ENCODE data around the gene MAP2K6. TPM values are rescaled to one million over a fixed set of nuclear protein-coding genes. Genes with fewer than 3 reads are reported as not detected.

Gene MAP2K6
- total and polyA plus RNA-seq, 2 donors (not counting 3 experiments of a cell fraction or from before 2014, with no cell fraction given), result 5.9 to 13.9 TPM

GRCh38 chr17:69407759-69408158 lies 6.7 kb upstream of the MAP2K6 start:
- no peak overlapping the region for H3K4me2 ChIP-seq (ENCODE audit: insufficient read depth, low read length)
- H3K27ac ChIP-seq (ENCODE audit: insufficient read depth, low read depth, low read length), result no peak overlapping the region
- no peak for FAIRE-seq
- no peak for DNase-seq (ENCODE audit: low read depth, low spot score)
- no peak overlapping the region for H2AFZ ChIP-seq (ENCODE audit: low read depth, low read length)
- H3K9me1 ChIP-seq (replicated peaks; ENCODE audit: control insufficient read depth, extremely low read depth, insufficient read depth, low read length), result no peaks in the 10 kb centered on the region
- no peaks in the 10 kb centered on the region for H3K9me3 ChIP-seq (replicated peaks; ENCODE audit: control insufficient read depth, insufficient read depth, low read length)
- ChIA-PET POLR2A (no interaction called here), CTCF (interaction anchor here (1.1 to 1.7 kb wide), 2 partner anchors 12 to 73 kb away, joined by 6 to 13 read pairs; no protein-coding TSS in a partner anchor)
- no peaks in the 10 kb centered on the region for H3K36me3 ChIP-seq (ENCODE audit: control insufficient read depth in 2 of 2, extremely low read depth in 1 of 2, insufficient read depth in 2 of 2, low read length in 2 of 2)
- dilution Hi-C loops (cut with MboI; ENCODE audit: extremely low pct_ligation_motif_present, low sequenced_read_pairs), result no loop called here
- no peak overlapping the region for H3K9ac ChIP-seq (replicated peaks; ENCODE audit: extremely low read depth, insufficient read depth, low read length)
- no TSS peak for BruUV-seq (replicated peaks)
- intact Hi-C loops (cut with micrococcal nuclease), result no loop called here
- no peak overlapping the region for H3K4me3 ChIP-seq (replicated peaks in 1 of 3; ENCODE audit: insufficient read depth in 1 of 3, low read depth in 1 of 3, low read length in 3 of 3)
- H3K4me1 ChIP-seq (ENCODE audit: control insufficient read depth, extremely low read depth, insufficient read depth, low read length), result no peaks in the 10 kb centered on the region
- H3K79me2 ChIP-seq (ENCODE audit: control insufficient read depth, insufficient read depth, low read length), result no peaks in the 10 kb centered on the region
- H3K27me3 ChIP-seq (ENCODE audit: control insufficient read depth in 2 of 2, insufficient read depth in 2 of 2, low read length in 2 of 2), result no peaks in the 10 kb centered on the region
- TF ChIP-seq GATA2 (IDR thresholded peaks at IDR 0.05; ENCODE audit: insufficient read depth, insufficient read length, low read depth, low read length), result no peak
- no peak for TF ChIP-seq JUN (IDR thresholded peaks at IDR 0.05; ENCODE audit: borderline replicate concordance, insufficient read depth, insufficient read length, low read depth)
- TF ChIP-seq FOS (IDR thresholded peaks at IDR 0.05; ENCODE audit: borderline replicate concordance, insufficient read depth, low read length), result no peak
- no peak for TF ChIP-seq MYC (IDR thresholded peaks at IDR 0.05; ENCODE audit: low read depth, low read length)
- no peak for TF ChIP-seq POLR2AphosphoS5 (IDR thresholded peaks at IDR 0.05; ENCODE audit: insufficient read depth, low read depth, low read length)
- no peak for TF ChIP-seq POLR2A (IDR thresholded peaks at IDR 0.05; ENCODE audit: low read depth, low read length)
- TF ChIP-seq, protein P1, sequence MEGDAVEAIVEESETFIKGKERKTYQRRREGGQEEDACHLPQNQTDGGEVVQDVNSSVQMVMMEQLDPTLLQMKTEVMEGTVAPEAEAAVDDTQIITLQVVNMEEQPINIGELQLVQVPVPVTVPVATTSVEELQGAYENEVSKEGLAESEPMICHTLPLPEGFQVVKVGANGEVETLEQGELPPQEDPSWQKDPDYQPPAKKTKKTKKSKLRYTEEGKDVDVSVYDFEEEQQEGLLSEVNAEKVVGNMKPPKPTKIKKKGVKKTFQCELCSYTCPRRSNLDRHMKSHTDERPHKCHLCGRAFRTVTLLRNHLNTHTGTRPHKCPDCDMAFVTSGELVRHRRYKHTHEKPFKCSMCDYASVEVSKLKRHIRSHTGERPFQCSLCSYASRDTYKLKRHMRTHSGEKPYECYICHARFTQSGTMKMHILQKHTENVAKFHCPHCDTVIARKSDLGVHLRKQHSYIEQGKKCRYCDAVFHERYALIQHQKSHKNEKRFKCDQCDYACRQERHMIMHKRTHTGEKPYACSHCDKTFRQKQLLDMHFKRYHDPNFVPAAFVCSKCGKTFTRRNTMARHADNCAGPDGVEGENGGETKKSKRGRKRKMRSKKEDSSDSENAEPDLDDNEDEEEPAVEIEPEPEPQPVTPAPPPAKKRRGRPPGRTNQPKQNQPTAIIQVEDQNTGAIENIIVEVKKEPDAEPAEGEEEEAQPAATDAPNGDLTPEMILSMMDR (IDR thresholded peaks at IDR 0.05; ENCODE audit: extremely low read depth in 1 of 2, insufficient read depth in 1 of 2, low read depth in 1 of 2, low read length in 2 of 2), result no peak
- TF ChIP-seq MAX (IDR thresholded peaks at IDR 0.05; ENCODE audit: insufficient read depth, insufficient read length), result no peak
- TF ChIP-seq EZH2 (IDR thresholded peaks at IDR 0.05; ENCODE audit: borderline replicate concordance, low read depth, low read length, severe bottlenecking), result no peak
- H4K20me1 ChIP-seq (replicated peaks; ENCODE audit: control insufficient read depth, extremely low read depth, insufficient read depth, low read length), result no peaks in the 10 kb centered on the region

All from endothelial cell of umbilical vein (primary cell).